ENCODE measurements around the gene PGPEP1.
"Not testable (repeated sequence)": the region's sequence is repeated elsewhere in the genome, so short reads cannot be mapped to it uniquely, and the experiment has no call there.

Gene PGPEP1

GRCh38 chr19:18368504-18369222 is 28.3 kb downstream of the PGPEP1 start:
- FAIRE-seq, result no peak

GRCh38 chr19:18373407-18373891 is 33.1 kb downstream of the PGPEP1 start:
- no peak for FAIRE-seq

DNA sequence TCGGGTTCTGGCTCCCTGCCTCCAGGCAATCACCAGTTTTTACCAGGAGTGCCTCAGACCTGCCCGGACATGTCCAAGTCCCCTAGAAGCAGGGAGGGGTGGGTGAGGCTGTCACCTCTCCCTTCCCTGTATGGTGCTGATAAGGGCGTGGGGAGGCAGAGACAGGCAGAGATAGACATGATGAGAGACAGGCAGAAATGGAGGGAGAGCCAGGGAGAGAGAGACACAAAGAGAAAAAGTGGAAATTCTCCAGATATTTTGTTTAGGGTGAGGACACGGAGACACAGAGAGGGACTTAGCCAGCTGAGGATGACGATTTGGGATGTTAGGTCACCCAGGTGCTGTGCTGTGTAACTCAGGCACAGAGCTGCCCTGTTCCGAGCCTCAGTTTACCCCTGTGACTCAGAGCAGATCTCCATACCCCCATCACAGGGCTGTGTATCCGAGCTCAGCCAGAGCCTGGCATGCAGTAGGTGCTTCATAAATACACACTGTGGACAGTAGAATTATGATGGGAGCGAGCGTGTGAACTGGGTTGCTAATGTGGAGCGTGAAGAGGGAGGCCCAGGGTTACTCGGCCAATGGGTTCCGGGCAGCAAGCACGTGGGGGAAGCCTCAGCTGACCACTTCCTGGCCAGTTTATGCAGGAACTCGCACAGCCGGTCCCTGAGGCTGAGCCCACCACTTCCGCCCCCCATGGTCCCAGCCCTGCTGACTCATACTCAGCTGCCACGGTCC is 33.7 kb downstream of the PGPEP1 start:
- no peak for FAIRE-seq

DNA sequence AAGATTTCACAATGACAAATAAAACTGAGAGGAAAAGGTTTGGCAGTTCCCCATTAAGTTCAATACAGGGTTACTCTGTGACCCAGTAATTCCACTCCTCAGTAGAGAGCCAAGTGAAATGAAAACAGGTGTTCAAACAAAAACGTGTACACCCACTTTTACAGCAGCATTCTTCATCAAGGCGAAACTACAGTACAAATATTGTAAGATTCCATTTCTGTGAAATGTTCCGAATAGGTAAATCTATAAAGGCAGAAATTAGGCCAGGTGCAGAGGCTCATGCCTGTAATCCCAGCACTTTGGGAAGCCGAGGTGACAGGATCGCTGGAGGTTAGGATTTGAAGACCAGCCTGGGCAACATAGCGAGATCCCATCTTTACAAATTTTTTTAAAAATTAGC is 36.6 kb downstream of the PGPEP1 start:
- no peak for FAIRE-seq

GRCh38 chr19:18379803-18380747 is 39.7 kb downstream of the PGPEP1 start:
- FAIRE-seq, result no peak

GRCh38 chr19:18380843-18381242 is 40.4 kb downstream of the PGPEP1 start:
- FAIRE-seq, result no peak

- not testable (repeated sequence) for FAIRE-seq
Measured at GRCh38 chr19:18383622-18384021, 43.2 kb downstream of the PGPEP1 start.

GRCh38 chr19:18384775-18385174 is 44.4 kb downstream of the PGPEP1 start:
- FAIRE-seq, result no peak

GRCh38 chr19:18385359-18385674 is 44.9 kb downstream of the PGPEP1 start:
- FAIRE-seq, result no peak

- FAIRE-seq, result peak; percentile 45
Measured at GRCh38 chr19:18385675-18386542, 45.5 kb downstream of the PGPEP1 start, which contains the start of gene GDF15. Gene GDF15, plus strand, starts transcription at chr19:18386158. Its CDS starts 32 bp downstream, at chr19:18386190.

DNA sequence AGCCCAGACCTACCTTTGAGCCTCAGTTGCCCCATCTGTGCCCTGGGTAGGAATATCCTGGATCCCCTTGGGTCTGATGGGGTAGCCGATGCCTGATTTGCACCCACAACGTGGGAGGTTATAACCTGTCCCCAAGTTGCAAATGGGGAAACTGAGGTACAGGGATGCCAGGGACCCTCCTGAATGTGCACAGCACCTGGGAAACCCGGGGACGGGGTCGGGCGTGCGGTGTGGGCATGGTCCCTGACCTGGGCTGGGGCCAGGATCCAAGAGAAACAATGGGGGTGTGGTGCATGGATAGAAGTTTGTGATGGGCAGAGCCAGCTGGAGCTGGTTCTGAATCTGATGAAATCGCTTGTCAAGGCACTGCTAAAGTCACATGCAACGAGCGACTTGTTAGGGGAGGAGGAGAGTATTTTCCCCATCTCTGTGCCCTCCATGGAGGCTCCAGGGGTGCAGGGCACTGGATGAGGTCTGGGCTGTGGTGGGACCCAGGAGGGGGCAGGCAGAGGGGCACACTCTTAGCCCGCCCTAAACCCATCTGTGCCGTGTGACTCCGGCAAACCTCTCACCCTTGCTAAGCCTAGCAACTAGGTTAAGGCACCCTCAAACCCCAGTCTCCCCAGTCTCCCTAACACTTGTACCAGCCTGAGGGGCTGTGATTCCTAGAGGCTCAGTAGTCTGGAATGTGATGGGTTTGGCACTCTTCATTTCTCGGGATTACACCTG is 46.3 kb downstream of the PGPEP1 start:
- no peak for FAIRE-seq

DNA sequence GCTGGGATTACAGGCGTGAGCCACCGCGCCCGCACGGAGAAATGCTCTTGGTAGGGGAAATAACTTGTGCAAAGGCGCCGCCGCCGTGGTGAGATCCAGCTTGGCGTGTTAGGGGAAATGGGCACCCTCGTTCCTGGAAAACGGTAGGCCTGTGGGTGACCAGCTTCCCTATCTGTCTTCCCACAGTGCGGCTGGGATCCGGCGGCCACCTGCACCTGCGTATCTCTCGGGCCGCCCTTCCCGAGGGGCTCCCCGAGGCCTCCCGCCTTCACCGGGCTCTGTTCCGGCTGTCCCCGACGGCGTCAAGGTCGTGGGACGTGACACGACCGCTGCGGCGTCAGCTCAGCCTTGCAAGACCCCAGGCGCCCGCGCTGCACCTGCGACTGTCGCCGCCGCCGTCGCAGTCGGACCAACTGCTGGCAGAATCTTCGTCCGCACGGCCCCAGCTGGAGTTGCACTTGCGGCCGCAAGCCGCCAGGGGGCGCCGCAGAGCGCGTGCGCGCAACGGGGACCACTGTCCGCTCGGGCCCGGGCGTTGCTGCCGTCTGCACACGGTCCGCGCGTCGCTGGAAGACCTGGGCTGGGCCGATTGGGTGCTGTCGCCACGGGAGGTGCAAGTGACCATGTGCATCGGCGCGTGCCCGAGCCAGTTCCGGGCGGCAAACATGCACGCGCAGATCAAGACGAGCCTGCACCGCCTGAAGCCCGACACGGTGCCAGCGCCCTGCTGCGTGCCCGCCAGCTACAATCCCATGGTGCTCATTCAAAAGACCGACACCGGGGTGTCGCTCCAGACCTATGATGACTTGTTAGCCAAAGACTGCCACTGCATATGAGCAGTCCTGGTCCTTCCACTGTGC is 47.9 kb downstream of the PGPEP1 start:
- FAIRE-seq, result no peak

- no peak for FAIRE-seq
Measured at GRCh38 chr19:18388960-18389725, 48.7 kb downstream of the PGPEP1 start.

DNA sequence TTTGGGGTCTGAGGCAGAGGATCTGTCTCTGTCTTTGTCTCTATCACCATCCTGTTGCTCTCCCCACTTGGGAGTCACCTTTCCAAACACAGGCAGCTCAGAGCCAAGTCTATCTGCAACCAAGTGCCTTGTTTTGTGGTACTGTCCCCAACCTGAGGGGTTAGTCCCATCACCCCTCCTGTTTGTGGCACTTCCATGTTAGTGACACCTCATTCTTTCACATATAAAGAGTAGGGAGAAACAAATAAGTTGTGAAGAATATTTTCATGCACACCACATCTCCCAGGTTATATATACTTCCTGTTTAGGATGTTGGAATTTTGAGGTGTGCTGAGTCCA is 49.3 kb downstream of the PGPEP1 start:
- no peak for FAIRE-seq

- FAIRE-seq, result peak; percentile 11
Measured at GRCh38 chr19:18390065-18390907, 49.9 kb downstream of the PGPEP1 start.

GRCh38 chr19:18391509-18392075 is 51.2 kb downstream of the PGPEP1 start:
- FAIRE-seq, result no peak

GRCh38 chr19:18392417-18392816 is 52.0 kb downstream of the PGPEP1 start:
- no peak for FAIRE-seq

DNA sequence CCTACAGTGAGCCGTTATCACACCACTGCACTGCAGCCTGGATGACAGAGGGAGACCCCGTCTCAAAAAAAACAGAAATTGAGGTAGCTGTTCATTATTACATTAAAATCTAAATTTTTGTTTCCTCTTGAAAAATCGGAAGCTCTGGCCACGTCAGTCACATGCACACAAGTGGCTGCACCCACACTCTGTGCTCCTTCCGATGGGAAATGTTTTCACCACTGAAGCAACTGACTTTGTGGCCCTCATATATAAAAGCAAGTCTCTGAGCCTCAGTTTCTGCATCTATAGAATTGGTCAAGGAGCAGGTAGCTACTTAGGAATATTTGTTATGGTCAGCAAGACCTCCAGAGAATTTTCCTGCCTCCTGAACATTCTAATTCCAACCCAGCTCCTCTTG is 52.5 kb downstream of the PGPEP1 start:
- no peak for FAIRE-seq

Measured in TTC549 (cell line).